GM12878 (cell line): ENCODE results near the gene SSR2. TPM values are rescaled to one million over a fixed set of nuclear protein-coding genes. Genes with fewer than 3 reads are reported as not detected.

Source experiments
- ATAC-seq: fragments of 200-7000 bp; cut with Tn5 transposase; 3 replicates; pipeline ENCODE4 v1.9.1; 2020; ENCODE audit warnings: mild to moderate bottlenecking, moderate library complexity
- BruUV-seq: library from RNA; stranded (reverse); fragments of 400-500 nt; replicated peaks from 2 replicates; lab custom pipeline; 2021; lab: Mats Ljungman, UMichigan
- CTCF ChIA-PET: fragments of 300-600 bp; sonication (Branson Sonifier 250); formaldehyde crosslinking; extraction: SDS; loops from one replicate; lab custom pipeline; 2021; ENCODE audit warnings: inconsistent platforms; lab: Yijun Ruan, JAX
- POLR2A ChIA-PET: fragments of 350-600 bp; formaldehyde crosslinking; extraction: SDS; loops from one replicate; lab custom pipeline; 2021; ENCODE audit warnings: inconsistent platforms; lab: Charles Lee
- RAD21 ChIA-PET: fragments of 300-600 bp; sonication (Branson Sonifier 250); formaldehyde crosslinking; loops from one replicate; lab custom pipeline; 2023; ENCODE audit warnings: antibody characterized with exemption; ENCODE audit not compliant: unreplicated experiment; lab: Charles Lee
- SMC1A ChIA-PET: fragments of 300-600 bp; sonication (Branson Sonifier 250); formaldehyde crosslinking; loops from one replicate; lab custom pipeline; 2023; ENCODE audit not compliant: unreplicated experiment, uncharacterized antibody; lab: Charles Lee
- DNase-seq: peaks from one replicate; pipeline ENCODE4 v3.0.0-alpha.2; 2011; ENCODE audit warnings: low read depth, low spot score
- FAIRE-seq: peaks from 3 replicates; lab custom pipeline; 2011; peaks lifted over from hg19 to GRCh38; lab: Jason Lieb, UNC
- H2AFZ ChIP-seq: 2 replicates; pipeline ENCODE4 v1.6.0; 2011; ENCODE audit warnings: low read depth, low read length, control low read depth; ENCODE audit not compliant: control insufficient read depth
- H3K27ac ChIP-seq: 2 replicates; pipeline ENCODE4 v1.5.1; 2011; ENCODE audit warnings: control low read depth; ENCODE audit not compliant: control insufficient read depth, insufficient read depth
- H3K27me3 ChIP-seq, 2 experiments: replicated peaks in 1 of 2; 2 replicates each; pipeline versions ENCODE4 v1.6.0 to v1.6.1; 2011; ENCODE audit warnings: low read length in 1 of 2; ENCODE audit not compliant: control insufficient read depth in 2 of 2, insufficient read depth in 2 of 2
- H3K36me3 ChIP-seq, 2 experiments: 2 replicates each; pipeline ENCODE4 v1.5.1; 2011; ENCODE audit warnings: low read length in 1 of 2; ENCODE audit not compliant: control insufficient read depth in 2 of 2, insufficient read depth in 2 of 2
- H3K4me1 ChIP-seq: 2 replicates; pipeline ENCODE4 v1.6.1; 2011; ENCODE audit warnings: mild to moderate bottlenecking, low read length, moderate library complexity, mixed read lengths; ENCODE audit not compliant: control insufficient read depth, insufficient read depth
- H3K4me2 ChIP-seq: 2 replicates; pipeline ENCODE4 v1.6.0; 2011; ENCODE audit warnings: control low read depth; ENCODE audit not compliant: control insufficient read depth, insufficient read depth
- H3K4me3 ChIP-seq: fragments of 200-600 bp; sonication (generic); 2 replicates; pipeline ENCODE4 v1.5.1; 2016
- H3K79me2 ChIP-seq: 2 replicates; pipeline ENCODE4 v1.6.0; 2011; ENCODE audit warnings: low read length; ENCODE audit not compliant: control insufficient read depth, insufficient read depth
- H3K9ac ChIP-seq: 2 replicates; pipeline ENCODE4 v1.8.0; 2011; ENCODE audit warnings: low read length, control low read depth, mixed read lengths; ENCODE audit not compliant: control insufficient read depth, insufficient read depth
- H3K9me3 ChIP-seq: replicated peaks from 3 replicates; pipeline ENCODE4 v1.5.1; 2011; ENCODE audit warnings: mild to moderate bottlenecking, low read length; ENCODE audit not compliant: control insufficient read depth, insufficient read depth
- H4K20me1 ChIP-seq: 2 replicates; pipeline ENCODE4 v1.6.0; 2011; ENCODE audit not compliant: control insufficient read depth, insufficient read depth
- GABPA ChIP-seq: IDR thresholded peaks from 2 replicates; pipeline ENCODE4 v1.6.1; 2014; ENCODE audit warnings: antibody characterized with exemption, low read depth, mild to moderate bottlenecking, inconsistent platforms
- HDAC2 ChIP-seq: fragments of 200-600 bp; sonication (generic); IDR thresholded peaks from 2 replicates; pipeline ENCODE4 v1.6.1; 2017
- NRF1 ChIP-seq: conservative IDR thresholded peaks from 2 replicates; pipeline ENCODE4 v1.6.1; 2011; ENCODE audit warnings: mild to moderate bottlenecking, low read depth, low read length, improper control_type of control experiment
- SIN3A ChIP-seq: IDR thresholded peaks from 2 replicates; pipeline ENCODE4 v1.6.1; 2012; ENCODE audit warnings: low read depth, low read length, improper control_type of control experiment
- ZZZ3 ChIP-seq: IDR thresholded peaks from 2 replicates; pipeline ENCODE4 v1.6.1; 2011; ENCODE audit warnings: low read depth; ENCODE audit not compliant: control insufficient read depth, insufficient read length
- WGBS: methylation state at CpG from one replicate; pipeline ENCODE4 v1.1.6; 2016; ENCODE audit warnings: low lambda C conversion rate; ENCODE audit not compliant: insufficient replicate concordance, insufficient coverage; ENCODE audit errors: missing lambda C conversion rate; 5-methylcytosine and 5-hydroxymethylcytosine counted together
- in situ Hi-C: fragments of 300-500 bp; cut with MboI; formaldehyde crosslinking; loops from 9 replicates; pipeline ENCODE4 v1.14.3; 2018; ENCODE audit warnings: mixed read lengths
- intact Hi-C: fragments of 100-400 bp; cut with micrococcal nuclease; formaldehyde crosslinking; loops from one replicate; pipeline ENCODE4 v1.14.2; 2022; ENCODE audit not compliant: unreplicated experiment
- polyA plus RNA-seq, 11 experiments: library from polyadenylated mRNA; depleted of rRNA in 4 of 11; unstranded in 6 of 11; stranded (reverse) in 5 of 11; fragments of >200 nt; fragmentation: Nextera tagmentation in 4 of 11; fragmentation: Illumina TruSeq in 1 of 11; extraction: Ambion mirVana in 4 of 11; extraction: Trizol in 1 of 11; gene quantifications; 1 replicate in 1 of 11; 2 replicates in 10 of 11; pipeline versions ENCODE4 v1.2.1 to v1.2.3, GENCODE V29; 2011 to 2016; ENCODE audit warnings: inconsistent platforms in 2 of 11, missing spikeins in 2 of 11, low read depth in 1 of 11
- total RNA-seq, 4 experiments: library from RNA; depleted of rRNA in 3 of 4; stranded (reverse); fragments of >200 nt in 3 of 4; fragmentation: Illumina TruSeq in 1 of 4; extraction: Trizol in 1 of 4; gene quantifications; 2 replicates each; pipeline versions ENCODE4 v1.2.1 to v1.2.3, GENCODE V29; 2013 to 2021
- TF ChIP-seq, protein P1 (sequence below): IDR thresholded peaks from 2 replicates; pipeline ENCODE4 v1.6.1; 2012; ENCODE audit warnings: mild to moderate bottlenecking, low read depth, low read length
- TF ChIP-seq, protein P2 (sequence below): fragments of 450-650 bp; IDR thresholded peaks from 2 replicates; pipeline ENCODE4 v1.6.1; 2017; ENCODE audit warnings: low read depth, mild to moderate bottlenecking, moderate library complexity
- TF ChIP-seq, protein P3 (sequence below): fragments of 450-650 bp; IDR thresholded peaks from 2 replicates; pipeline ENCODE4 v1.6.1; 2017; ENCODE audit warnings: mild to moderate bottlenecking, moderate library complexity

The SSR2 gene
- total and polyA plus RNA-seq, 10 of the 15 experiments (the other 5 are each of a cell fraction or from before 2014, with no cell fraction given), result 207 to 553 (median 315) TPM

DNA sequence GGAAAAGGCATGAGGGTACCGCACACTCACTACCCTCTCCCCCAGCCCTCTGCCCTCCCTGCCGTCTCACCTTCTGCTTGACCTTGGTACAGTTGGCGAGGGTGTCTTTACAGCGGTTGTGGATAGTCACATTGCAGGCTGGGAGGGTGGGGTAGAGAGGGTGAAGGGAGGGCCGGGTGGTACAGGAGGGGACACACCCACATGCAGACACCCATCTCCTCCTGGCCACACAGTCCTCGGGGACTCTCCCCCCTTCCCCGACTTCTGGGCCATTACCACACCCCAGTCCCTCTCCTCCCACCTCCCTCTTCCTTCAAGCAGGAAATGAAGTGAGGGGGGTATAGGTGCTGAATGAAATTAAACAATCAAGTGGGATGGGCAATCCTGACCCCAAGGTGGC, 54.0 kb downstream of the SSR2 start:
- BruUV-seq, result no TSS peak
- peaks cover 41 to 63% of the 10 kb centered on the region in 2 experiments for H3K36me3 ChIP-seq
- intact Hi-C loops (no loop called here), in situ Hi-C loops (no loop called here)
- 45% methylated on average over 7 of the region's 7 CpGs for WGBS
- H3K4me1 ChIP-seq, result peaks cover 55% of the 10 kb centered on the region
- no peak for ATAC-seq
- H3K27me3 ChIP-seq, result no peaks in the 10 kb centered on the region
- H3K4me3 ChIP-seq, result no peak overlapping the region
- POLR2A ChIA-PET, result interaction anchor here (0.5 to 2.2 kb wide), 4 partner anchors 9 to 87 kb away, joined by 4 to 20 read pairs (median 6); partner anchors contain the start of genes ARHGEF2 and UBQLN4
- no peak overlapping the region for H3K4me2 ChIP-seq
- FAIRE-seq, result no peak
- no peak overlapping the region for H3K27ac ChIP-seq
- H2AFZ ChIP-seq, result no peak overlapping the region
- SMC1A ChIA-PET, result interaction anchor here (1.5 to 2.8 kb wide), 6 partner anchors 9 to 29 kb away, joined by 4 to 13 read pairs (median 6); partner anchors contain the start of gene ARHGEF2
- peaks cover 8% of the 10 kb centered on the region for H4K20me1 ChIP-seq
- no peak for DNase-seq
- no peaks in the 10 kb centered on the region for H3K9me3 ChIP-seq
- CTCF ChIA-PET, result interaction anchor here (1.2 to 4.5 kb wide), 6 partner anchors 8 to 68 kb away, joined by 3 to 54 read pairs (median 6); partner anchors contain the start of gene ARHGEF2
- no peak overlapping the region for H3K9ac ChIP-seq
- RAD21 ChIA-PET, result interaction anchor here (0.6 to 1.6 kb wide), 6 partner anchors 11 to 149 kb away, joined by 3 to 9 read pairs (median 3); partner anchors contain the start of genes ARHGEF2 and UBQLN4
- H3K79me2 ChIP-seq, result peaks cover 48% of the 10 kb centered on the region
- TF ChIP-seq, protein P1, sequence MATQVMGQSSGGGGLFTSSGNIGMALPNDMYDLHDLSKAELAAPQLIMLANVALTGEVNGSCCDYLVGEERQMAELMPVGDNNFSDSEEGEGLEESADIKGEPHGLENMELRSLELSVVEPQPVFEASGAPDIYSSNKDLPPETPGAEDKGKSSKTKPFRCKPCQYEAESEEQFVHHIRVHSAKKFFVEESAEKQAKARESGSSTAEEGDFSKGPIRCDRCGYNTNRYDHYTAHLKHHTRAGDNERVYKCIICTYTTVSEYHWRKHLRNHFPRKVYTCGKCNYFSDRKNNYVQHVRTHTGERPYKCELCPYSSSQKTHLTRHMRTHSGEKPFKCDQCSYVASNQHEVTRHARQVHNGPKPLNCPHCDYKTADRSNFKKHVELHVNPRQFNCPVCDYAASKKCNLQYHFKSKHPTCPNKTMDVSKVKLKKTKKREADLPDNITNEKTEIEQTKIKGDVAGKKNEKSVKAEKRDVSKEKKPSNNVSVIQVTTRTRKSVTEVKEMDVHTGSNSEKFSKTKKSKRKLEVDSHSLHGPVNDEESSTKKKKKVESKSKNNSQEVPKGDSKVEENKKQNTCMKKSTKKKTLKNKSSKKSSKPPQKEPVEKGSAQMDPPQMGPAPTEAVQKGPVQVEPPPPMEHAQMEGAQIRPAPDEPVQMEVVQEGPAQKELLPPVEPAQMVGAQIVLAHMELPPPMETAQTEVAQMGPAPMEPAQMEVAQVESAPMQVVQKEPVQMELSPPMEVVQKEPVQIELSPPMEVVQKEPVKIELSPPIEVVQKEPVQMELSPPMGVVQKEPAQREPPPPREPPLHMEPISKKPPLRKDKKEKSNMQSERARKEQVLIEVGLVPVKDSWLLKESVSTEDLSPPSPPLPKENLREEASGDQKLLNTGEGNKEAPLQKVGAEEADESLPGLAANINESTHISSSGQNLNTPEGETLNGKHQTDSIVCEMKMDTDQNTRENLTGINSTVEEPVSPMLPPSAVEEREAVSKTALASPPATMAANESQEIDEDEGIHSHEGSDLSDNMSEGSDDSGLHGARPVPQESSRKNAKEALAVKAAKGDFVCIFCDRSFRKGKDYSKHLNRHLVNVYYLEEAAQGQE, result no peak
- TF ChIP-seq ZZZ3, result no peak
- TF ChIP-seq, protein P2, sequence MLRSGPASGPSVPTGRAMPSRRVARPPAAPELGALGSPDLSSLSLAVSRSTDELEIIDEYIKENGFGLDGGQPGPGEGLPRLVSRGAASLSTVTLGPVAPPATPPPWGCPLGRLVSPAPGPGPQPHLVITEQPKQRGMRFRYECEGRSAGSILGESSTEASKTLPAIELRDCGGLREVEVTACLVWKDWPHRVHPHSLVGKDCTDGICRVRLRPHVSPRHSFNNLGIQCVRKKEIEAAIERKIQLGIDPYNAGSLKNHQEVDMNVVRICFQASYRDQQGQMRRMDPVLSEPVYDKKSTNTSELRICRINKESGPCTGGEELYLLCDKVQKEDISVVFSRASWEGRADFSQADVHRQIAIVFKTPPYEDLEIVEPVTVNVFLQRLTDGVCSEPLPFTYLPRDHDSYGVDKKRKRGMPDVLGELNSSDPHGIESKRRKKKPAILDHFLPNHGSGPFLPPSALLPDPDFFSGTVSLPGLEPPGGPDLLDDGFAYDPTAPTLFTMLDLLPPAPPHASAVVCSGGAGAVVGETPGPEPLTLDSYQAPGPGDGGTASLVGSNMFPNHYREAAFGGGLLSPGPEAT, result no peak
- no peak for TF ChIP-seq NRF1
- no peak for TF ChIP-seq SIN3A
- TF ChIP-seq, protein P3, sequence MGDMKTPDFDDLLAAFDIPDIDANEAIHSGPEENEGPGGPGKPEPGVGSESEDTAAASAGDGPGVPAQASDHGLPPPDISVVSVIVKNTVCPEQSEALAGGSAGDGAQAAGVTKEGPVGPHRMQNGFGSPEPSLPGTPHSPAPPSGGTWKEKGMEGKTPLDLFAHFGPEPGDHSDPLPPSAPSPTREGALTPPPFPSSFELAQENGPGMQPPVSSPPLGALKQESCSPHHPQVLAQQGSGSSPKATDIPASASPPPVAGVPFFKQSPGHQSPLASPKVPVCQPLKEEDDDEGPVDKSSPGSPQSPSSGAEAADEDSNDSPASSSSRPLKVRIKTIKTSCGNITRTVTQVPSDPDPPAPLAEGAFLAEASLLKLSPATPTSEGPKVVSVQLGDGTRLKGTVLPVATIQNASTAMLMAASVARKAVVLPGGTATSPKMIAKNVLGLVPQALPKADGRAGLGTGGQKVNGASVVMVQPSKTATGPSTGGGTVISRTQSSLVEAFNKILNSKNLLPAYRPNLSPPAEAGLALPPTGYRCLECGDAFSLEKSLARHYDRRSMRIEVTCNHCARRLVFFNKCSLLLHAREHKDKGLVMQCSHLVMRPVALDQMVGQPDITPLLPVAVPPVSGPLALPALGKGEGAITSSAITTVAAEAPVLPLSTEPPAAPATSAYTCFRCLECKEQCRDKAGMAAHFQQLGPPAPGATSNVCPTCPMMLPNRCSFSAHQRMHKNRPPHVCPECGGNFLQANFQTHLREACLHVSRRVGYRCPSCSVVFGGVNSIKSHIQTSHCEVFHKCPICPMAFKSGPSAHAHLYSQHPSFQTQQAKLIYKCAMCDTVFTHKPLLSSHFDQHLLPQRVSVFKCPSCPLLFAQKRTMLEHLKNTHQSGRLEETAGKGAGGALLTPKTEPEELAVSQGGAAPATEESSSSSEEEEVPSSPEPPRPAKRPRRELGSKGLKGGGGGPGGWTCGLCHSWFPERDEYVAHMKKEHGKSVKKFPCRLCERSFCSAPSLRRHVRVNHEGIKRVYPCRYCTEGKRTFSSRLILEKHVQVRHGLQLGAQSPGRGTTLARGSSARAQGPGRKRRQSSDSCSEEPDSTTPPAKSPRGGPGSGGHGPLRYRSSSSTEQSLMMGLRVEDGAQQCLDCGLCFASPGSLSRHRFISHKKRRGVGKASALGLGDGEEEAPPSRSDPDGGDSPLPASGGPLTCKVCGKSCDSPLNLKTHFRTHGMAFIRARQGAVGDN, result no peak
- no peak for TF ChIP-seq GABPA
- TF ChIP-seq HDAC2, result no peak
